Measurements from ENCODE around the gene ANKRD52. TPM values are rescaled to one million over a fixed set of nuclear protein-coding genes. Genes with fewer than 3 reads are reported as not detected.

Gene ANKRD52
- total RNA-seq, 1 donor from 2014 or later = 25.1 TPM

DNA sequence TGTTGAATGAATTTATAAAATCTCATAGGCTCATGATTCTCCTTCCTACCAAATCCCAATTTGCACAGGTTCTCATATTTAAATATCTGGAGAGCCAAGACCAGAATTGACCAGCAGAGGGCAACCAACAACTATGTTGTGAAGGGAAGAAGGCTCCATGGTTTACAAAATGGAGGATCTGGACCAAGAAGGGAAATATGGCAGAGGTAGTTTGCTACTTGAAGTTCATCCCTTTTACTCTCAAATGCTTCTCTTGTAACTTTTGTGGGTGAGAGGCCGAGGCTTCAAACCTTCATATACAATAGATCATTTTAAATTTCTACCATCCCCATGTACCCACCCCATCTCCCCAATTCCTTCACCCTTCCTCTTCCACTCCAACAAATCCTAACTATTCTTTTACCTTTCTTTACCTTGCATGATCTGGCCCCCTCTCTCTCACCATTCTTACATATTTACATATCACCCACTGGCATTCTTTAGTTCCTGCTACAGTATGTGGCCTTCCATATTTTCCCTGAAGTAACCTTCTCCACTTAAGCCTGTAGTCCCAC lies 65.1 kb downstream of the ANKRD52 start:
- Histone ChIP-seq H3K4me3 (no peak overlapping the region), H3K36me3 (no peaks in the 10 kb centered on the region), H3K27ac (replicated peaks) (no peak overlapping the region), H3K9me3 (replicated peaks) (no peaks in the 10 kb centered on the region), H3K4me1 (peaks cover 33% of the 10 kb centered on the region), H3K27me3 (ENCODE audit: low read depth) (no peaks in the 10 kb centered on the region)
- intact Hi-C loops (cut with micrococcal nuclease) = loop anchor here (5.0 kb wide), 1 partner anchor 76 kb away; the partner anchor contains the start of genes RPL41 and ZC3H10
- TF ChIP-seq, protein P1, sequence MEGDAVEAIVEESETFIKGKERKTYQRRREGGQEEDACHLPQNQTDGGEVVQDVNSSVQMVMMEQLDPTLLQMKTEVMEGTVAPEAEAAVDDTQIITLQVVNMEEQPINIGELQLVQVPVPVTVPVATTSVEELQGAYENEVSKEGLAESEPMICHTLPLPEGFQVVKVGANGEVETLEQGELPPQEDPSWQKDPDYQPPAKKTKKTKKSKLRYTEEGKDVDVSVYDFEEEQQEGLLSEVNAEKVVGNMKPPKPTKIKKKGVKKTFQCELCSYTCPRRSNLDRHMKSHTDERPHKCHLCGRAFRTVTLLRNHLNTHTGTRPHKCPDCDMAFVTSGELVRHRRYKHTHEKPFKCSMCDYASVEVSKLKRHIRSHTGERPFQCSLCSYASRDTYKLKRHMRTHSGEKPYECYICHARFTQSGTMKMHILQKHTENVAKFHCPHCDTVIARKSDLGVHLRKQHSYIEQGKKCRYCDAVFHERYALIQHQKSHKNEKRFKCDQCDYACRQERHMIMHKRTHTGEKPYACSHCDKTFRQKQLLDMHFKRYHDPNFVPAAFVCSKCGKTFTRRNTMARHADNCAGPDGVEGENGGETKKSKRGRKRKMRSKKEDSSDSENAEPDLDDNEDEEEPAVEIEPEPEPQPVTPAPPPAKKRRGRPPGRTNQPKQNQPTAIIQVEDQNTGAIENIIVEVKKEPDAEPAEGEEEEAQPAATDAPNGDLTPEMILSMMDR (IDR thresholded peaks at IDR 0.05; ENCODE audit: borderline replicate concordance) = peak; percentile 87
- no peak for DNase-seq

DNA sequence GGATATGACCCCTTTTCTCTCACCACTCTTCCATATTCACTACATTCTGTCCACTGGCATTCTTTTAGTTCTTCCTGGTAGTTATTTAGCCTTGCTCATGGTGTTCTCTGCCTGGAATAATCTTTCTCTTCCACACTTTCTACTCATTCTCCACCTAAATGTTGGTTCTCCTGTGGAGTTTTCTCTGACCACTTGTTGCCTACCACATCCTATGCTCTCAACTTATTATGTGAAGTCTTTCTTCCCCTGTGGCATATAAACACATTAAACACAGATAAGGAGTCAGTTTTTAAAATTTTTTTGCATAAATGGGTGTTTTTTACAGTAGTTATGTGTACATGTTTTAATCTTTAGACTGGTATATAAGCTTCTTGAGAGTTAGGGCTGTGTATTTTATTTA lies 65.6 kb downstream of the ANKRD52 start:
- intact Hi-C loops (cut with micrococcal nuclease) = loop anchor here (5.0 kb wide), 1 partner anchor 75 kb away; the partner anchor contains the start of genes RPL41 and ZC3H10
- no peak overlapping the region for H3K27ac ChIP-seq (replicated peaks)
- H3K27me3 ChIP-seq (ENCODE audit: low read depth) = no peaks in the 10 kb centered on the region
- TF ChIP-seq, protein P1 (IDR thresholded peaks at IDR 0.05; ENCODE audit: borderline replicate concordance) = no peak
- H3K4me3 ChIP-seq = no peak overlapping the region
- no peak for DNase-seq
- no peaks in the 10 kb centered on the region for H3K9me3 ChIP-seq (replicated peaks)
- no peaks in the 10 kb centered on the region for H3K36me3 ChIP-seq
- peaks cover 38% of the 10 kb centered on the region for H3K4me1 ChIP-seq

DNA sequence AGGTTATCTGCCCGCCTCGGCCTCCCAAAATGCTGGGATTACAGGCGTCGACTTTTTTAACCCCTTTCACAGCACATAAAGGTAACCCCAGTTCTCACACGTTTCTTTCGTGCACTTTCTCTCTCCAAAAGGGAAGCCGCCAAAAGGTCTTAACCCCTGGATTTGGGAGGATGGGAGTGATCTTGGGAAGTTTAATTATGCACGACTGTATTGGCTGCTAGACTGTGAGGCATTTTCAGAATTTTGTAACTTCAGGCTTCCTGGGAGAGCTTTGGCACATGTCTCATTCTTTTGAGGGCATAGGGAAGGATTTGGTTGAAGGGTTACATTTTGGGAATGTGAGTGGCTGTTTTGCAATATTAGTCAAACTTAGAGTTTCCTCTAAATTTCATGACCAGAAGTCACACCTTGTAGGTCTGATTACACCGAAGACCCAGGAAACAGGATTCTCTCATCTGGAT lies 67.5 kb downstream of the ANKRD52 start:
- Histone ChIP-seq H3K27ac (replicated peaks) (peak overlapping the region; percentile 87), H3K27me3 (ENCODE audit: low read depth) (no peaks in the 10 kb centered on the region), H3K9me3 (replicated peaks) (no peaks in the 10 kb centered on the region), H3K36me3 (peaks cover 13% of the 10 kb centered on the region), H3K4me3 (peak overlapping the region; percentile 94), H3K4me1 (peaks cover 36% of the 10 kb centered on the region)
- TF ChIP-seq, protein P1 (IDR thresholded peaks at IDR 0.05; ENCODE audit: borderline replicate concordance) = no peak
- intact Hi-C loops (cut with micrococcal nuclease) = loop anchor here (5.0 kb wide), 1 partner anchor 73 kb away; the partner anchor contains the start of genes RPL41 and ZC3H10
- no peak for DNase-seq

DNA sequence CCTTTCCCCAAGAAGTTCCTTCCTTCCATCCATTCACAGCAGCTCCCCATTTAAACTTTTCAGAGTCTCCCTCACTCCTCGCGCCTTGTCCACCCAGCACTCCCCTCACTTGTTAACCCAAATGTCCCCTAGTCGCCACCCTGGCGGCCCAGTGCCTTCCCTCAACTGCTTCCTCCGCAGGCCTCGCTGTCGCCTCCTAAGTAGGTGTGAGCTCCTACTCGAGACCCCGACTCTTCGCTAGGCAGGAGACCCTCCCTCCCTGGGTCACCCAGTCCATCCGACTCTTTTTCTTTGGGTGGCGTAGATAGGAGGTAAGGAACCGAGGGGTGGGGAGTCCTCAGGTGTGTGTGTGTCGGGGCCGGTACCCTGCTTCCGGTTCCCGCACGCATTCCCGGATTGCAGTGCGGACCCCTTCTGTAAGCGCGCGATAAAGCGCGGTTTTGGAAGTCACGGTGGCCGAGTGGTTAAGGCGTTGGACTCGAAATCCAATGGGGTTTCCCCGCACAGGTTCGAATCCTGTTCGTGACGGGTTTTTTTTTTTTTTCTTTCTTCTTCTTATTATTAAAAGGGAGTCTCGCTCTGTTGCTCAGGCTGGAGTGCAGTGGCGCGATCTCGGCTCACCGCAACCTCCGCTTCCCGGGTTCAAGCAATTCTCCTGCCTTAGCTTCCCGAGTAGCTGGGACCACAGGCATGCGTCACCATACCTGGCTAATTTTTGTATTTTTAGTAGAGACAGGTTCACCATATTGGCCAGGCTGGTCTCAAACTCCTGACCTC lies 68.1 kb downstream of the ANKRD52 start:
- no peaks in the 10 kb centered on the region for H3K27me3 ChIP-seq (ENCODE audit: low read depth)
- peak; percentile 72 for DNase-seq
- peaks cover 19% of the 10 kb centered on the region for H3K36me3 ChIP-seq
- intact Hi-C loops (cut with micrococcal nuclease) = loop anchor here (5.0 kb wide), 1 partner anchor 73 kb away; the partner anchor contains the start of genes RPL41 and ZC3H10
- peak overlapping the region; percentile 94 for H3K4me3 ChIP-seq
- H3K9me3 ChIP-seq (replicated peaks) = no peaks in the 10 kb centered on the region
- TF ChIP-seq, protein P1 (IDR thresholded peaks at IDR 0.05; ENCODE audit: borderline replicate concordance) = no peak
- H3K27ac ChIP-seq (replicated peaks) = peak overlapping the region; percentile 87
- peaks cover 36% of the 10 kb centered on the region for H3K4me1 ChIP-seq

DNA sequence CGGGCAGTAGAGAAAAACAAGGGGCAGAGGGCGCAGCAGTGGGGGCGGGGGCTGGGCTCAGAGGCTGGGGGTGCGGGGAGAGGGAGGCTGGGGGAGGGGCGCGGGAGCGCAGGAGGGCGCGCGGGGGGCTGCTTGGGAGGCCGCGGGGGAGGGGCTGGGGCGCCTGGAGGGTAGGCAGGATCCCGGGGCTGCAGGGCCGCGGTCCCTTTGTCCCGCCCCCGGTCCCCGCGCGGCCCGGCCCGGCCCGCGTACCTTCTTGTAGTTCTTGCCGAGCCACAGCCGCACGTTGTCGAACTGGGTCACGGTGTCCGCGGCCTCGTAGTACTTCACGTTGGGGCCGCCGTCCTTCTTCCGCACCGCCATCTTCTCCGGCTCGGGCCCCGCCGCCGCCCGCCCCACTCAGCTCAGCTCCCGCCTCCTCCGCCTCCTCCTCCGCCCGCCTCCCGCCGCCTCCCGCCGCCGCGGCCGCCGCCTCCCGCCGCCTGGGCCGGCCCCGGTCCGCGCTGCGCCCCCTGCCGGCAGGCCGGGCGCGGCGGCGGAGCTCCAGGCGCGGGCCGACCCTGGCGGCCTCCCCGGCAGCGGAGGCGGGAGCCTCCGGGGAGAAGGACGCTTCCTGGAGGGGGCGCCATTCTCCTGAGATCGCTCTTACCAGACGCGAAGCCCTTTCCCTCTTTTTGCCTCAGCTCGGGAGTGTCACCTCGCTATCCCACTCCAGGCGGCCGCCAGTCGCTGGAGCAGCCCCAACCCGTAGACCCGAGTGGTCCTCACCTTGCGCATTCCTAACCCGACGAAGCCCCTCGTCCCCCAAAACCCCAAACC lies 68.9 kb downstream of the ANKRD52 start, which contains the start of gene SMARCC2:
TSS of gene SMARCC2 (minus strand) at position 385 of the 819 bp plus-strand sequence. CDS start at position 363, 22 bp downstream.
- DNase-seq = peak; percentile 87
- Histone ChIP-seq H3K36me3 (peaks cover 27% of the 10 kb centered on the region), H3K9me3 (replicated peaks) (no peaks in the 10 kb centered on the region), H3K27ac (replicated peaks) (peak within 1 kb of the TSS; percentile 87), H3K4me3 (peak within 1 kb of the TSS; percentile 94), H3K27me3 (ENCODE audit: low read depth) (no peaks in the 10 kb centered on the region), H3K4me1 (peaks cover 36% of the 10 kb centered on the region)
- intact Hi-C loops (cut with micrococcal nuclease) = no loop called here
- TF ChIP-seq, protein P1 (IDR thresholded peaks at IDR 0.05; ENCODE audit: borderline replicate concordance) = peak; percentile 77

Data from left ventricle myocardium inferior (tissue), 1 donor.